Naive thymus-derived CD8-positive, alpha-beta T cell (primary cell): ENCODE results near the gene ANTXR1. TPM values are rescaled to one million over a fixed set of nuclear protein-coding genes. Genes with fewer than 3 reads are reported as not detected.

Experiments
- ATAC-seq, 2 donors: fragments of 150-1000 bp; cut with Tn5 transposase in 1 of 2; sonication (Bioruptor Pico), chemical (Tn5 transposase) in 1 of 2; 1 replicate in 1 of 2; 2 replicates in 1 of 2; pipeline ENCODE4 v1.10.0; 2021; ENCODE audit warnings: mild to moderate bottlenecking in 2 of 2, moderate library complexity in 2 of 2
- POLR2A ChIA-PET: fragments of 350-600 bp; sonication (Branson Sonifier 250); formaldehyde crosslinking; loops from one replicate; lab custom pipeline; 2021; ENCODE audit warnings: antibody characterized with exemption; lab: Charles Lee
- DNase-seq, 10 donors: peaks; one replicate each; pipeline versions ENCODE4 v3.0.0 to v3.0.0-alpha.2; 2020 to 2022
- H3K27ac Mint-ChIP-seq, 10 donors: one replicate each; pipeline ENCODE4 v1.8.0; 2020 to 2022; ENCODE audit warnings: mild to moderate bottlenecking in 10 of 10, mixed read lengths in 10 of 10, moderate library complexity in 4 of 10, inconsistent platforms in 1 of 10
- H3K27me3 Mint-ChIP-seq, 5 donors: one replicate each; pipeline ENCODE4 v1.8.0; 2021 to 2022; ENCODE audit warnings: mixed read lengths in 5 of 5
- H3K36me3 Mint-ChIP-seq, 3 donors: one replicate each; pipeline ENCODE4 v1.8.0; 2020 to 2022; ENCODE audit warnings: mixed read lengths in 3 of 3, mild to moderate bottlenecking in 2 of 3, inconsistent platforms in 1 of 3
- H3K4me1 Mint-ChIP-seq, 4 donors: one replicate each; pipeline ENCODE4 v1.8.0; 2021 to 2022; ENCODE audit warnings: mixed read lengths in 4 of 4
- H3K4me3 Mint-ChIP-seq, 10 donors: one replicate each; pipeline ENCODE4 v1.8.0; 2020 to 2022; ENCODE audit warnings: mild to moderate bottlenecking in 10 of 10, mixed read lengths in 10 of 10, moderate library complexity in 6 of 10, inconsistent platforms in 1 of 10
- H3K9me3 Mint-ChIP-seq, 9 donors: one replicate each; pipeline ENCODE4 v1.8.0; 2020 to 2022; ENCODE audit warnings: mixed read lengths in 9 of 9, mild to moderate bottlenecking in 3 of 9, inconsistent platforms in 1 of 9, moderate library complexity in 1 of 9
- polyA plus RNA-seq, 3 donors: library from polyadenylated mRNA; unstranded; fragments of 300-500 nt; fragmentation: Illumina TruSeq; gene quantifications; one replicate each; pipeline ENCODE4 v1.2.3, GENCODE V29; 2021
- total RNA-seq, 8 experiments: library from RNA in 2 of 8; stranded (reverse) in 2 of 8; gene quantifications; one replicate each; pipeline ENCODE4 v1.2.3 and lab custom pipeline; 2021 to 2026

ANTXR1 gene
- total and polyA plus RNA-seq, 5 experiments from 2014 or later, result 0.08 to 0.20 (median 0.14) TPM; not detected in 2

GRCh38 chr2:69203166-69203985, 190.4 kb downstream of the ANTXR1 start:
- no peaks in the 10 kb centered on the region for H3K9me3 Mint-ChIP-seq
- H3K27me3 Mint-ChIP-seq, result peaks cover 3 to 10% (median 6%) of the 10 kb centered on the region in 5 donors
- H3K36me3 Mint-ChIP-seq, result no peaks in the 10 kb centered on the region

DNA sequence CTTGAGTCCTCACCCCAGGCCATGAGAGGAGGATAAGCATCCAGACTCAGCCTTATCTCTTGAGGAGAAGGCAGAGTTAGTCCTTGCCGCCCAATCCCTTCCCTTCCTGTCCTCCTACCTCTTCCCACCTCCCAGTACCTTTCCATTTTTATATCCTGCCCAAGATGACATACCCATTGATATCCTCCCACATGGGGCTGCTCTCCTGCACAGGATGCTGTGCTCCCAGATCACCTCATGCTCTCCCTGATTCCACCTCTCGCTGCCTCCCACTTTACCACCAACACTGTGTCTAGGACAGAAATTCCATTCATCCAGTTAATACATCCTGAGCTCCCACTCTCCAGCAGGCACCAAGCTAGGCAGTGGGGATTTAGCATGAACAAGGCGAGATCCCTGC, 191.7 kb downstream of the ANTXR1 start:
- H3K9me3 Mint-ChIP-seq, result no peaks in the 10 kb centered on the region
- POLR2A ChIA-PET, result interaction anchor here (0.7 kb wide), 1 partner anchor 7 kb away, joined by 3 read pairs; no protein-coding TSS in a partner anchor

More at GRCh38 chr2:69203166-69203985, 190.4 kb downstream of the ANTXR1 start:
- DNase-seq (no peak), ATAC-seq (no peak)
- POLR2A ChIA-PET, result no interaction called here
- H3K4me3 Mint-ChIP-seq, result no peak overlapping the region
- H3K4me1 Mint-ChIP-seq, result no peaks in the 10 kb centered on the region
- H3K27ac Mint-ChIP-seq, result no peak overlapping the region

GRCh38 chr2:69205076-69205475, 192.1 kb downstream of the ANTXR1 start:
- DNase-seq, result no peak
- no peaks in the 10 kb centered on the region for H3K4me1 Mint-ChIP-seq
- no peak for ATAC-seq
- H3K27me3 Mint-ChIP-seq, result peaks cover 3 to 10% (median 6%) of the 10 kb centered on the region in 5 donors
- no peak overlapping the region for H3K4me3 Mint-ChIP-seq
- H3K9me3 Mint-ChIP-seq, result no peaks in the 10 kb centered on the region
- H3K27ac Mint-ChIP-seq, result no peak overlapping the region
- H3K36me3 Mint-ChIP-seq, result no peaks in the 10 kb centered on the region
- POLR2A ChIA-PET, result interaction anchor here (0.7 kb wide), 1 partner anchor 7 kb away, joined by 3 read pairs; no protein-coding TSS in a partner anchor

More for the DNA sequence above, 191.7 kb downstream of the ANTXR1 start:
- H3K4me1 Mint-ChIP-seq, result no peaks in the 10 kb centered on the region
- ATAC-seq, result no peak
- H3K27me3 Mint-ChIP-seq, result peaks cover 3 to 10% (median 6%) of the 10 kb centered on the region in 5 donors
- H3K36me3 Mint-ChIP-seq, result no peaks in the 10 kb centered on the region
- H3K27ac Mint-ChIP-seq, result no peak overlapping the region
- H3K4me3 Mint-ChIP-seq, result no peak overlapping the region
- DNase-seq, result no peak

DNA sequence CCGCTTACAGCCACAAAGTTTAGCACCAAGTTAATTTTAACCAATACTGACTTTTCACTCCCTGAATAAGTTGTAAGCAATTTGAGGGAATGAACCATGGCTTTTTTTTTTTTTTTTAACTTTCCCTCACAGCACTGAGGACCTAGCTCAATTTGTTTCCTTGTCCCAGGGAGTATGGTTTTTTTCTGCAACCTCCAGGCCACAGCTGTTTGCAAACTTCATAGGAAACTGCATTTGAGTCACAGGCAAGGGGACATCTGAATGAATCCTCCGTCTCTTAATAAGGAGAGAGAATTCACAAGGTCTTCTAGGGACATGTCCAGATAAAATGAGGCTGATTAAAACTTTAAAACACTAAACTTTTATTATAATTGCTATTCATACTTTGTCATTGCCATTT, 192.5 kb downstream of the ANTXR1 start:
- no peak overlapping the region for H3K4me3 Mint-ChIP-seq
- ATAC-seq (no peak), DNase-seq (no peak)
- POLR2A ChIA-PET, result interaction anchor here (0.7 kb wide), 1 partner anchor 8 kb away, joined by 3 read pairs; no protein-coding TSS in a partner anchor
- H3K27me3 Mint-ChIP-seq, result peaks cover 3 to 10% (median 6%) of the 10 kb centered on the region in 5 donors
- H3K27ac Mint-ChIP-seq, result no peak overlapping the region
- no peaks in the 10 kb centered on the region for H3K36me3 Mint-ChIP-seq
- H3K9me3 Mint-ChIP-seq, result no peaks in the 10 kb centered on the region
- no peaks in the 10 kb centered on the region for H3K4me1 Mint-ChIP-seq

GRCh38 chr2:69208023-69208595, 195.1 kb downstream of the ANTXR1 start:
- Mint-ChIP-seq H3K4me3 (no peak overlapping the region), H3K36me3 (no peaks in the 10 kb centered on the region), H3K4me1 (no peaks in the 10 kb centered on the region), H3K9me3 (no peaks in the 10 kb centered on the region), H3K27me3 (peaks cover 3 to 10% (median 6%) of the 10 kb centered on the region in 5 donors), H3K27ac (no peak overlapping the region)
- no peak for ATAC-seq
- POLR2A ChIA-PET, result no interaction called here
- no peak for DNase-seq

GRCh38 chr2:69209482-69209881, 196.5 kb downstream of the ANTXR1 start:
- POLR2A ChIA-PET, result no interaction called here
- H3K27ac Mint-ChIP-seq, result no peak overlapping the region
- H3K27me3 Mint-ChIP-seq, result peaks cover 3 to 8% (median 5%) of the 10 kb centered on the region in 5 donors
- no peaks in the 10 kb centered on the region for H3K9me3 Mint-ChIP-seq
- H3K4me3 Mint-ChIP-seq, result no peak overlapping the region
- no peak for DNase-seq
- no peak for ATAC-seq
- no peaks in the 10 kb centered on the region for H3K36me3 Mint-ChIP-seq
- H3K4me1 Mint-ChIP-seq, result no peaks in the 10 kb centered on the region

DNA sequence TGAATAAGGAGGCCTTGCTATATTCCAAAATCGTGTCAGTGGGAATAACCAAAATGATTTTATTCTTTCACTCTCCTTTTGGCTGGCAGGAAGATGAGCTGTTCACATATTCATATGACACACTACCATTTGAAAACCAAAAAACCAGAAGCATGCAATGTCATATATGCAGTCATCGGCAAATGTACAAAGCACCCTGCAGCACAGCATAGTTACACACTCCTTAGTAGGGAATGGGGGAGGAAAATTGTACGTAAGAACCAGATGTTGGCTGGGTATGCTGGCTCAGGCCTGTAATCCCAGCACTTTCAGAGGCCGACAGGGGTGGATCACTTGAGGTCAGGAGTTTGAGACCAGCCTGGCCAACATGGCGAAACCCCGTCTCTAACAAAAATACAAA, 197.4 kb downstream of the ANTXR1 start:
- no peaks in the 10 kb centered on the region for H3K36me3 Mint-ChIP-seq
- no peak overlapping the region for H3K4me3 Mint-ChIP-seq
- DNase-seq (no peak), ATAC-seq (no peak)
- H3K4me1 Mint-ChIP-seq, result no peaks in the 10 kb centered on the region
- POLR2A ChIA-PET, result no interaction called here
- H3K27ac Mint-ChIP-seq, result no peak overlapping the region
- H3K9me3 Mint-ChIP-seq, result no peaks in the 10 kb centered on the region
- H3K27me3 Mint-ChIP-seq, result peaks cover 0 to 1% (median 0%) of the 10 kb centered on the region in 5 donors

- no peaks in the 10 kb centered on the region for H3K36me3 Mint-ChIP-seq
- no peak overlapping the region for H3K4me3 Mint-ChIP-seq
- DNase-seq, result no peak
- no peak overlapping the region for H3K27ac Mint-ChIP-seq
- H3K4me1 Mint-ChIP-seq, result no peaks in the 10 kb centered on the region
- no peak for ATAC-seq
- peaks cover 0 to 2% (median 0%) of the 10 kb centered on the region in 5 donors for H3K27me3 Mint-ChIP-seq
- no peaks in the 10 kb centered on the region for H3K9me3 Mint-ChIP-seq
- POLR2A ChIA-PET, result no interaction called here
Measured at GRCh38 chr2:69211048-69211447, 198.1 kb downstream of the ANTXR1 start.

- ATAC-seq, result no peak
- POLR2A ChIA-PET, result no interaction called here
Measured at GRCh38 chr2:69211686-69212085, 198.7 kb downstream of the ANTXR1 start.

GRCh38 chr2:69212238-69213028, 199.5 kb downstream of the ANTXR1 start:
- no peak overlapping the region for H3K4me3 Mint-ChIP-seq
- ATAC-seq, result no peak
- H3K4me1 Mint-ChIP-seq, result no peaks in the 10 kb centered on the region
- H3K27me3 Mint-ChIP-seq, result peaks cover 0 to 9% (median 2%) of the 10 kb centered on the region in 5 donors
- DNase-seq, result no peak
- no peak overlapping the region for H3K27ac Mint-ChIP-seq
- no peaks in the 10 kb centered on the region for H3K36me3 Mint-ChIP-seq
- POLR2A ChIA-PET, result interaction anchor here (0.6 kb wide), 1 partner anchor 13 kb away, joined by 3 read pairs; no protein-coding TSS in a partner anchor
- no peaks in the 10 kb centered on the region for H3K9me3 Mint-ChIP-seq

More at GRCh38 chr2:69211686-69212085, 198.7 kb downstream of the ANTXR1 start:
- no peaks in the 10 kb centered on the region for H3K4me1 Mint-ChIP-seq
- no peak overlapping the region for H3K4me3 Mint-ChIP-seq
- no peaks in the 10 kb centered on the region for H3K9me3 Mint-ChIP-seq
- H3K27me3 Mint-ChIP-seq, result peaks cover 0 to 3% (median 2%) of the 10 kb centered on the region in 5 donors
- no peak for DNase-seq
- H3K27ac Mint-ChIP-seq, result no peak overlapping the region
- no peaks in the 10 kb centered on the region for H3K36me3 Mint-ChIP-seq

DNA sequence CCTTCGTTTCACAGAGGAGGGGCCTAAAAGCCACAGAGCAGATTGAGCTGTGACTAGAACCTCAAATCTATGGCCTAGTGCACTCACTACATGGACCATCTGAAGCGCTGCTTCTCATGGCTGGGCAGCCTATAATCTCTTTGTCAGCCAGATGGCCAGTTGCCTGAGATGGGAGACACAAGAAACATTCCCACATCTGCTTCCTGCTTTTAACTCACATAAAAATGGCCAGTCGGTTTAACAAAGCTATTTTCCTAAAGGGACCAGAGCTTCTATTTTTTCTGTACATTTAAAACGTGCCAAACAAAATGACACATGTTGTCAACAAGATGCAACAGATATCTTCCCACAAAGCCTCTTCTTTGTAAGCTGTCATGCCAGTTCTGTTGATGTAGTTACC, 200.2 kb downstream of the ANTXR1 start:
- H3K27ac Mint-ChIP-seq, result no peak overlapping the region
- H3K4me3 Mint-ChIP-seq, result no peak overlapping the region
- no peaks in the 10 kb centered on the region for H3K4me1 Mint-ChIP-seq
- H3K9me3 Mint-ChIP-seq, result no peaks in the 10 kb centered on the region
- H3K36me3 Mint-ChIP-seq, result no peaks in the 10 kb centered on the region
- no peak for ATAC-seq
- H3K27me3 Mint-ChIP-seq, result peaks cover 0 to 9% (median 2%) of the 10 kb centered on the region in 5 donors
- POLR2A ChIA-PET, result no interaction called here
- DNase-seq, result no peak

GRCh38 chr2:69213782-69214181, 200.8 kb downstream of the ANTXR1 start:
- Mint-ChIP-seq H3K4me3 (no peak overlapping the region), H3K36me3 (no peaks in the 10 kb centered on the region), H3K27ac (no peak overlapping the region), H3K27me3 (peaks cover 0 to 9% (median 2%) of the 10 kb centered on the region in 5 donors), H3K9me3 (no peaks in the 10 kb centered on the region), H3K4me1 (no peaks in the 10 kb centered on the region)
- no peak for ATAC-seq
- no peak for DNase-seq
- POLR2A ChIA-PET, result no interaction called here
